ENCODE results near the gene ZGPAT. TPM values are rescaled to one million over a fixed set of nuclear protein-coding genes. Genes with fewer than 3 reads are reported as not detected.

The ZGPAT gene, protein sequence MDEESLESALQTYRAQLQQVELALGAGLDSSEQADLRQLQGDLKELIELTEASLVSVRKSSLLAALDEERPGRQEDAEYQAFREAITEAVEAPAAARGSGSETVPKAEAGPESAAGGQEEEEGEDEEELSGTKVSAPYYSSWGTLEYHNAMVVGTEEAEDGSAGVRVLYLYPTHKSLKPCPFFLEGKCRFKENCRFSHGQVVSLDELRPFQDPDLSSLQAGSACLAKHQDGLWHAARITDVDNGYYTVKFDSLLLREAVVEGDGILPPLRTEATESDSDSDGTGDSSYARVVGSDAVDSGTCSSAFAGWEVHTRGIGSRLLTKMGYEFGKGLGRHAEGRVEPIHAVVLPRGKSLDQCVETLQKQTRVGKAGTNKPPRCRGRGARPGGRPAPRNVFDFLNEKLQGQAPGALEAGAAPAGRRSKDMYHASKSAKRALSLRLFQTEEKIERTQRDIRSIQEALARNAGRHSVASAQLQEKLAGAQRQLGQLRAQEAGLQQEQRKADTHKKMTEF
- 12.3 and 17.9 TPM in 2 replicates for total RNA-seq

DNA sequence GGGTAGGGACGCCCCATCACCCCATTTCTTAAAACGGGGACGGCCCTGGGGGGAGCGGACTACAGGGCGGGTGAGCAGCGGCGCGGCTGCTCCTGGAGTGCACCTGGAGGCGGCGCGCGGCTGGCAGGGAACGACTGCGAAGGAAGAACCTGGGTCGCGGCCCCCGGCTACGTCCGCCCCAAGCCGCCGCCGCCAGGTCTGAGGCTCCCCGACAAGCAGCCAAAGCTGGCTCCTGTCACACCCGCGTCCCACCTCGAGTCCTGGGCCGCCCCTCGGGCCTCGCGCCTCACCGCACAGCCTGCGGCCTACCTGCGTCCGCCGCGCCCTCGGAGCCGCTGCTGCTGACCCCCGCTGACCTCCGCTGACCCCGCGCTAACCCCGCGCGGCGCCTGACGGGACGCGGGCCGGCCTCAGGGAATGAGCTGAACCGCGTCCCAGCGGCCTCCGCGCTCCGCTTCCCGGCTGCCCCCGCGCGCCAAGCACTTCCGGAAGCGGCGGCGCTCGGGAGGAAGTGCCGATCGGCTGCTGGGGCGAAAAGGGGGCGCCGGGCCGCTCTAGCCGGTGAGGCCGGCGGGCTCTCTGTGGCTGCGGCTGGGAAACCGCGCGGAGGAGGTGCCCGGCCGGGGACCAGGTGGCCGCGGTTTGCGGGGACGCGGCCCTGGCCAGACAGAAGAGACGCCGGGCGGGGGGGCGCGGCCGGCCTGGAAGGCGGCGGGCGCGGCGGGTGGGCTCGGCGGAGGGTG lies at the start of gene ZGPAT, which contains the start of gene ARFRP1:
Gene ZGPAT, plus strand, starts transcription at position 482 of the 743 bp plus-strand sequence. CDS start 542 bp downstream, outside the sequence.
Gene ARFRP1, minus strand, starts transcription at position 419 of the 743 bp plus-strand sequence. CDS start 885 bp downstream, outside the sequence.

DNA sequence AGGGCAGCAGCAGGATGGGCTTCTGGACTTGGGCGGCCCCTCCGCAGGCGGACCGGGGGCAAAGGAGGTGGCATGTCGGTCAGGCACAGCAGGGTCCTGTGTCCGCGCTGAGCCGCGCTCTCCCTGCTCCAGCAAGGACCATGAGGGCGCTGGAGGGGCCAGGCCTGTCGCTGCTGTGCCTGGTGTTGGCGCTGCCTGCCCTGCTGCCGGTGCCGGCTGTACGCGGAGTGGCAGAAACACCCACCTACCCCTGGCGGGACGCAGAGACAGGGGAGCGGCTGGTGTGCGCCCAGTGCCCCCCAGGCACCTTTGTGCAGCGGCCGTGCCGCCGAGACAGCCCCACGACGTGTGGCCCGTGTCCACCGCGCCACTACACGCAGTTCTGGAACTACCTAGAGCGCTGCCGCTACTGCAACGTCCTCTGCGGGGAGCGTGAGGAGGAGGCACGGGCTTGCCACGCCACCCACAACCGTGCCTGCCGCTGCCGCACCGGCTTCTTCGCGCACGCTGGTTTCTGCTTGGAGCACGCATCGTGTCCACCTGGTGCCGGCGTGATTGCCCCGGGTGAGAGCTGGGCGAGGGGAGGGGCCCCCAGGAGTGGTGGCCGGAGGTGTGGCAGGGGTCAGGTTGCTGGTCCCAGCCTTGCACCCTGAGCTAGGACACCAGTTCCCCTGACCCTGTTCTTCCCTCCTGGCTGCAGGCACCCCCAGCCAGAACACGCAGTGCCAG lies 11.0 kb upstream of the ZGPAT start, which contains the start of gene TNFRSF6B:
Gene TNFRSF6B, plus strand, starts transcription at position 25 of the 729 bp plus-strand sequence. Its CDS starts 116 bp downstream, at position 141.

DNA sequence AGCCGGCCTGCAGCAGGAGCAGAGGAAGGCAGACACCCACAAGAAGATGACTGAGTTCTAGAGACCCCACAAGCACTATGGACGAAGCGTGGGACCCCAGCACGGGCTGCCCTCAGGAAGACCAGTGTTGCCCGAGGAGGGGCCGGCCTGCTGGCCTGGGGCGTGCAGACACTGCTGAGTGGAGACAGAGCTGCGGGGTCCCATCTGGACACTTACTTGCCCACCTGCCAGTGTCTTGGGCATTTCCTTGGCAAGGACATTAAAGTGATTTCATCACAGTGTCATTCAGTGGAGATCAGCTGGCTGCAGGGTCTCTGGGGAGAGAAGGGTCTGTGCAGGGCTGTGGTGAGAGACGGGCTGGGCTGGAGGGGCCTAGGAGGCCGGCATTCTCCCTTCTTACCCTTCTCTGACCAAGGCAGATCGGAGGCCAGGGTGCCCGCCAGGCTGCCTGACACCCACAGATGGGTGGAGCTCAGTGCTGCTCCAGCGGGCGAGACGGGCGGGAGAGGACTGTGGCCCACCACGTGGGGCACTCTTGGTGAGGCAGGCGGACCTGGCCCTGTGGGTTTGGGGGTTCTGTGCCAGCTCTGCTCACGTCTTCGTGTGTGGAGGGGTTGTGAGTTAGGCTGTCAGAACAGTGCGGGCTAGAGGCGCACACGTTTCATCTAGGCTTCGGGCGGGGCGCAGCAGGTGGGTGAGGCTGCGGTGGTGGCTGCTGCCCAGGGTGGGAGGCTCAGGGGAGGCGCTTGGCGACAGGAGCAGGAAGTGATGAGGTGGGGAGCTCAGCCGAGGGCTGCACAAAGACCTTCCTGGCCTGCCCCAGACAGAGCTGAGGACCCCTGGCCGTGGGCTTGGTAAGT lies 28.2 kb downstream of the ZGPAT start, which contains the start of gene LIME1:
Gene LIME1, plus strand, starts transcription at position 806 of the 860 bp plus-strand sequence. CDS start 886 bp downstream, outside the sequence.

DNA sequence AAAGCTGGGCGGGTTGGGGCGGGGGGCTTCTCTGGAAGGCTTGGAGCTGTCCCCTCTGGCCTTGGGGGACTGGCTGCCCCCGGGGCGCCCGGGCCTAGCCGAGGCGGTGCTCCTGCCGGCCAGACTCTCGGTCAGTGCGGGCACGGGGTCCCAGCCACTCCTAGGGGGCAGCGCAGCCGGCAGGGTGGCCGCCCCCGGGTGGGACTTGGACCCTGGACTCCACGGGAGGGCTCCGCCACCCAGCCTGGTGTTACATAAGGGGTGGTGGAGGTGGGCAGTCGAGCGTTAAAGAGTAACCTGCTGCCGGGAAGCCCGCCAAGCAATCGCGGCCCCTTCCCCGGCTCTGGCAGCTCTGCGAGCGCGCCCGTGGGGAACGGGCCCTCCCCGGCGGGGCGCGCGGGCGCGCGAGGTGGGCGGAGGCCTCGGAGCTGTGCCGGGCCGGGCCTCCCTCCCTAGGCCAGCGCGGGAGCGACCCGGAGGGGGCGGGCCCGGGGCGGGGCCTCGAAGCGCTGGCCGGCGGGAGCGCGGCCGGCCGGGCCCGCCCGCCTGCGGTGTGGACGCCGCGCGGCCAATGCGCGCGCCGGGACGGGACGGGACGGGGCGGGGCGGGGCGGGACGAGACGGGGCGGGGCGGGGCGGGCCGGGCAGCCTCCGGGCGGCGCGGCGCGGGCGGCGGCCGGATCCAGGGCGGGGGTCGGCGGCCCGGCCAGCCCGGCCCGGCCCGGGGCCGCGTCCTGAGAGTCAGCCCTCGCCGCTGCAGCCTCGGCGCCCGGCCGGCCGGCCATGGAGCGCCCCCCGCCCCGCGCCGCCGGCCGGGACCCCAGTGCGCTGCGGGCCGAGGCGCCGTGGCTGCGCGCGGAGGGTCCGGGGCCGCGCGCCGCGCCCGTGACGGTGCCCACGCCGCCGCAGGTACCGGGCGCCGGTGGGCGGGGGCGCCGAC lies 31.6 kb downstream of the ZGPAT start, which contains the start of gene SLC2A4RG:
Gene SLC2A4RG, plus strand, starts transcription at position 647 of the 940 bp plus-strand sequence. Its CDS starts 137 bp downstream, at position 784.

Other genes with a start within 250 kb of the ZGPAT start
- not detected in 2 replicates for gene KCNQ2, start 235.4 kb upstream of the ZGPAT start, total RNA-seq
- gene EEF1A2, start 209.0 kb upstream of the ZGPAT start, total RNA-seq: 2.3 and 3.5 TPM in 2 replicates
- gene PPDPF, start 187.3 kb upstream of the ZGPAT start, total RNA-seq: 111 and 139 TPM in 2 replicates
- gene PTK6, start 170.7 kb upstream of the ZGPAT start, total RNA-seq: 0.07 and 0.10 TPM in 2 replicates
- not detected in 2 replicates for gene SRMS, start 160.3 kb upstream of the ZGPAT start, total RNA-seq
- 0.46 and 0.50 TPM in 2 replicates for gene FNDC11, start 153.9 kb upstream of the ZGPAT start, total RNA-seq
- gene HELZ2, start 133.8 kb upstream of the ZGPAT start, total RNA-seq: 42.8 and 56.6 TPM in 2 replicates
- 11.6 and 12.7 TPM in 2 replicates for gene GMEB2, start 80.9 kb upstream of the ZGPAT start, total RNA-seq
- 5.2 and 20.7 TPM in 2 replicates for gene STMN3, start 54.6 kb upstream of the ZGPAT start, total RNA-seq
- gene RTEL1, start 49.7 kb upstream of the ZGPAT start, total RNA-seq: 11.9 and 22.5 TPM in 2 replicates
- gene TNFRSF6B, start 11.4 kb upstream of the ZGPAT start, total RNA-seq: 0.98 and 21.2 TPM in 2 replicates
- gene ARFRP1, start 63 bp upstream of the ZGPAT start, total RNA-seq: 37.9 and 42.8 TPM in 2 replicates
- 3.1 and 5.2 TPM in 2 replicates for gene LIME1, start 28.6 kb downstream of the ZGPAT start, total RNA-seq
- 20.9 and 27.9 TPM in 2 replicates for gene SLC2A4RG, start 31.7 kb downstream of the ZGPAT start, total RNA-seq
- gene ZBTB46, start 123.2 kb downstream of the ZGPAT start, total RNA-seq: 2.7 and 4.3 TPM in 2 replicates
- not detected in 2 replicates for gene ABHD16B, start 153.5 kb downstream of the ZGPAT start, total RNA-seq
- gene TPD52L2, start 157.2 kb downstream of the ZGPAT start, total RNA-seq: 130 and 135 TPM in 2 replicates
- gene DNAJC5, start 187.1 kb downstream of the ZGPAT start, total RNA-seq: 75.9 and 96.0 TPM in 2 replicates
- gene UCKL1, start 248.4 kb downstream of the ZGPAT start, total RNA-seq: 22.9 and 33.0 TPM in 2 replicates